ENCODE measurements around the gene SECISBP2L. TPM values are rescaled to one million over a fixed set of nuclear protein-coding genes. Genes with fewer than 3 reads are reported as not detected.

The SECISBP2L gene
- total RNA-seq, 1 experiment from 2014 or later, result 36.4 TPM

DNA sequence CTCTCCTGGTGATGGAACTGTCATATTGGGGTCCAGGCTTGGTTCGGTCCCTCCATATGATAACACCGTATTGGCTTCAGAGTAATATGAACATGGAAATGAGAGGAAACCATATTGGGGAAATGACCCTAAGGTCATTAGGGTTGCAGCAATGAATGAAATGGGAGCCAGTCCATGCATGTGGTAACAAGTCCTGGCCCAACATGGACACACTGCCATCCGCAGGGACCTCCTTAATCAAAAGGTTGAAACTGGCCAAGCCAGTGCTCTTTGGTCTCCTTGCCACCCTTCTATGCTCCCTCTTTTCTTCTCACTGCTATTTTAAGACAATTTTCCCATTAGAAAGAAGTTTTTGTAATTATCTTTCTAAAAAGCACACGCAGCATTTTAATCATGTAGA, 90.9 kb downstream of the SECISBP2L start:
- Histone ChIP-seq H3K36me3 (ENCODE audit: insufficient read depth, low read length, poor library complexity, severe bottlenecking) (no peaks in the 10 kb centered on the region), H3K4me3 (ENCODE audit: low read depth, low read length, poor library complexity, severe bottlenecking) (no peak overlapping the region), H3K4me1 (ENCODE audit: insufficient read depth, low read length, poor library complexity, severe bottlenecking) (no peaks in the 10 kb centered on the region), H3K27me3 (replicated peaks; ENCODE audit: insufficient read depth, low read depth, low read length, poor library complexity) (no peaks in the 10 kb centered on the region), H3K27ac (ENCODE audit: low read depth, low read length, poor library complexity, severe bottlenecking) (no peak overlapping the region), H3K9me3 (ENCODE audit: low read depth, low read length, poor library complexity, severe bottlenecking) (no peaks in the 10 kb centered on the region)
- ChIA-PET POLR2A (ENCODE audit: low non-redundant PET) (no interaction called here), CTCF (no interaction called here)
- DNase-seq (ENCODE audit: low spot score), result no peak
- intact Hi-C loops (cut with micrococcal nuclease; ENCODE audit: unreplicated experiment), result no loop called here
- BruUV-seq (replicated peaks), result no TSS peak
- TF ChIP-seq EZH2 (IDR thresholded peaks at IDR 0.05; ENCODE audit: borderline replicate concordance, low read depth, low read length, poor library complexity, severe bottlenecking), result no peak

DNA sequence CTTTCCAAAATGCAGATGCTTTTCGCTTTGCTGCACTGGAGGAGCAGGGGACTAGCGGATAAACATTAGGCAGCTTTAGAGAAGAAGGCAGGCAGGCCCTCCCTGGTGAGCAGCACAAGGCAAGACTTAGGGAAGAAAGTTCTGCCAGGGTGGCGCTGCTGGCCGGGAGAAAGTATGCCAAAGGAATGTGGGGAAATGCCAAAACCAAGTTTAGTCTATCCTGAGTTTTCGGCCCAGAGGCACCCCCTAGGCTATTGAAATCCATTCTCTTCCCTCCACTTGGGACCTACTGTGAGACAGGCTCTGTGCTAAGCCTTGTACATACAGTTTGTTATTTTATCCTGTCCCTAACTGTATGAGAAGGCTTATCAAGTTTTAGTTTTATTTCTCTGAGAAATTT, 91.7 kb downstream of the SECISBP2L start:
- CTCF ChIA-PET, result no interaction called here
- POLR2A ChIA-PET (ENCODE audit: low non-redundant PET), result no interaction called here
- no peaks in the 10 kb centered on the region for H3K9me3 ChIP-seq (ENCODE audit: low read depth, low read length, poor library complexity, severe bottlenecking)
- no peak for TF ChIP-seq EZH2 (IDR thresholded peaks at IDR 0.05; ENCODE audit: borderline replicate concordance, low read depth, low read length, poor library complexity, severe bottlenecking)
- TF ChIP-seq, protein P1, sequence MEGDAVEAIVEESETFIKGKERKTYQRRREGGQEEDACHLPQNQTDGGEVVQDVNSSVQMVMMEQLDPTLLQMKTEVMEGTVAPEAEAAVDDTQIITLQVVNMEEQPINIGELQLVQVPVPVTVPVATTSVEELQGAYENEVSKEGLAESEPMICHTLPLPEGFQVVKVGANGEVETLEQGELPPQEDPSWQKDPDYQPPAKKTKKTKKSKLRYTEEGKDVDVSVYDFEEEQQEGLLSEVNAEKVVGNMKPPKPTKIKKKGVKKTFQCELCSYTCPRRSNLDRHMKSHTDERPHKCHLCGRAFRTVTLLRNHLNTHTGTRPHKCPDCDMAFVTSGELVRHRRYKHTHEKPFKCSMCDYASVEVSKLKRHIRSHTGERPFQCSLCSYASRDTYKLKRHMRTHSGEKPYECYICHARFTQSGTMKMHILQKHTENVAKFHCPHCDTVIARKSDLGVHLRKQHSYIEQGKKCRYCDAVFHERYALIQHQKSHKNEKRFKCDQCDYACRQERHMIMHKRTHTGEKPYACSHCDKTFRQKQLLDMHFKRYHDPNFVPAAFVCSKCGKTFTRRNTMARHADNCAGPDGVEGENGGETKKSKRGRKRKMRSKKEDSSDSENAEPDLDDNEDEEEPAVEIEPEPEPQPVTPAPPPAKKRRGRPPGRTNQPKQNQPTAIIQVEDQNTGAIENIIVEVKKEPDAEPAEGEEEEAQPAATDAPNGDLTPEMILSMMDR (conservative IDR thresholded peaks at IDR 0.05; ENCODE audit: low read depth, low read length), result no peak
- no peak for DNase-seq (ENCODE audit: low spot score)
- no peaks in the 10 kb centered on the region for H3K27me3 ChIP-seq (replicated peaks; ENCODE audit: insufficient read depth, low read depth, low read length, poor library complexity)
- no TSS peak for BruUV-seq (replicated peaks)
- intact Hi-C loops (cut with micrococcal nuclease; ENCODE audit: unreplicated experiment), result no loop called here
- H3K36me3 ChIP-seq (ENCODE audit: insufficient read depth, low read length, poor library complexity, severe bottlenecking), result no peaks in the 10 kb centered on the region
- H3K4me3 ChIP-seq (ENCODE audit: low read depth, low read length, poor library complexity, severe bottlenecking), result no peak overlapping the region
- H3K4me1 ChIP-seq (ENCODE audit: insufficient read depth, low read length, poor library complexity, severe bottlenecking), result no peaks in the 10 kb centered on the region
- H3K27ac ChIP-seq (ENCODE audit: low read depth, low read length, poor library complexity, severe bottlenecking), result no peak overlapping the region

DNA sequence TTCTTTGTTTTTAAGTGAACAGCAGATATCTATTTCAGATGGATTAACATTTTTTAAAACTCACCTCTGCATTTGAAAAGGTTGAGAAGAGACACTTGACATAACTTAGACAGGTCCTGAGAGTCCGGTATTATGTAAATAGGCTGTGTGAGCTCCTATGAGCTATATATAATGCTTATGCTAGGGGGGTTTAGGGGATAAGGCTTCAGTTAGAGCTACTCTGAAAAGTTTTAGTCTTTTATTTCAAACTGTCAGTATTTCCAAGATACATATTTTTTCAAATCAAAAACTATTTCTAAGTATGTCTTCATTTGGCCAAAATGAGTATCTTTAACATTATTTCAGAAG, 99.4 kb downstream of the SECISBP2L start:
- H3K27me3 ChIP-seq (replicated peaks; ENCODE audit: insufficient read depth, low read depth, low read length, poor library complexity), result no peaks in the 10 kb centered on the region
- ChIA-PET POLR2A (ENCODE audit: low non-redundant PET) (no interaction called here), CTCF (no interaction called here)
- TF ChIP-seq, protein P1 (conservative IDR thresholded peaks at IDR 0.05; ENCODE audit: low read depth, low read length), result no peak
- TF ChIP-seq EZH2 (IDR thresholded peaks at IDR 0.05; ENCODE audit: borderline replicate concordance, low read depth, low read length, poor library complexity, severe bottlenecking), result no peak
- no peaks in the 10 kb centered on the region for H3K36me3 ChIP-seq (ENCODE audit: insufficient read depth, low read length, poor library complexity, severe bottlenecking)
- no TSS peak for BruUV-seq (replicated peaks)
- intact Hi-C loops (cut with micrococcal nuclease; ENCODE audit: unreplicated experiment), result no loop called here
- no peak overlapping the region for H3K27ac ChIP-seq (ENCODE audit: low read depth, low read length, poor library complexity, severe bottlenecking)
- H3K9me3 ChIP-seq (ENCODE audit: low read depth, low read length, poor library complexity, severe bottlenecking), result no peaks in the 10 kb centered on the region
- H3K4me3 ChIP-seq (ENCODE audit: low read depth, low read length, poor library complexity, severe bottlenecking), result no peak overlapping the region
- DNase-seq (ENCODE audit: low spot score), result no peak
- no peaks in the 10 kb centered on the region for H3K4me1 ChIP-seq (ENCODE audit: insufficient read depth, low read length, poor library complexity, severe bottlenecking)

DNA sequence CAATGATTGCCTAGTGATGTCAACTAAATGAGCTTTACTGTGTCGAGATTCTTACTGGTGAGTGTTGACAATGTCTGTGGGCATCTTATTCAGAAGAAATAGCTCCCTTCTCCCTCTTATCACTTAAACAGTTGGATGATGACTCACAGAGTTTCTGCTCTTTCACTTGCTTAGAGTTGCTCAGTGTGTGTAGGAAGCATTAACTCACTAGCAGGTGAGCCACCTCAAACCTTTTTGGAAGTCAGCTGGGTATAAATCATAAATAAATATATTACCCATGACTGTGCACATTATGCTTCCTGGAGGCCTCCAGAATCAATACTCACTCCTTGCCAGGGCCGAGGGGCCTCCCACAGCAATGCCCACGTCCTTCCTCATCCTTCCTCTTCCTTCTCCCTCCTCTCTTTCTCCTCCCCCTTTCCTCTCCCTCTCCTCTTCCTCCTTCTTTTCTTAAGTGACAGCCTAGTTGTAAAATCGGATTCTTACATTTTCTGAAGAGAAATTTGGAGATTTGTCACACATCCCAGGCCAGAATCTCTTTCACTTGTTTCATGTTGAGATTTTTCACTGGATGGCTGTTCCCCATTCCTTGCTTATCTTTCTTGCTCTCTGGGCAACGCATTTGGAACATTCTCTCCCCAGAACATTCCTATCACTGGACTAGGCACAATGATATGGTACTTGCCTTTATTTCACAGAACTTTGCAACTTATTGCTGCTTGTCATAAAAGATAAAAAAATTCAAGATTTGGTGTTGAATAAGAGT, 100.0 kb downstream of the SECISBP2L start:
- H3K4me1 ChIP-seq (ENCODE audit: insufficient read depth, low read length, poor library complexity, severe bottlenecking), result no peaks in the 10 kb centered on the region
- DNase-seq (ENCODE audit: low spot score), result no peak
- H3K9me3 ChIP-seq (ENCODE audit: low read depth, low read length, poor library complexity, severe bottlenecking), result no peaks in the 10 kb centered on the region
- no peak overlapping the region for H3K4me3 ChIP-seq (ENCODE audit: low read depth, low read length, poor library complexity, severe bottlenecking)
- TF ChIP-seq, protein P1 (conservative IDR thresholded peaks at IDR 0.05; ENCODE audit: low read depth, low read length), result no peak
- no peak for TF ChIP-seq EZH2 (IDR thresholded peaks at IDR 0.05; ENCODE audit: borderline replicate concordance, low read depth, low read length, poor library complexity, severe bottlenecking)
- intact Hi-C loops (cut with micrococcal nuclease; ENCODE audit: unreplicated experiment), result no loop called here
- H3K27ac ChIP-seq (ENCODE audit: low read depth, low read length, poor library complexity, severe bottlenecking), result no peak overlapping the region
- no TSS peak for BruUV-seq (replicated peaks)
- no peaks in the 10 kb centered on the region for H3K36me3 ChIP-seq (ENCODE audit: insufficient read depth, low read length, poor library complexity, severe bottlenecking)
- CTCF ChIA-PET, result no interaction called here
- H3K27me3 ChIP-seq (replicated peaks; ENCODE audit: insufficient read depth, low read depth, low read length, poor library complexity), result no peaks in the 10 kb centered on the region
- POLR2A ChIA-PET (ENCODE audit: low non-redundant PET), result no interaction called here

All from A673 (cell line).